ENCODE measurements around the gene AEN.

AEN gene

DNA sequence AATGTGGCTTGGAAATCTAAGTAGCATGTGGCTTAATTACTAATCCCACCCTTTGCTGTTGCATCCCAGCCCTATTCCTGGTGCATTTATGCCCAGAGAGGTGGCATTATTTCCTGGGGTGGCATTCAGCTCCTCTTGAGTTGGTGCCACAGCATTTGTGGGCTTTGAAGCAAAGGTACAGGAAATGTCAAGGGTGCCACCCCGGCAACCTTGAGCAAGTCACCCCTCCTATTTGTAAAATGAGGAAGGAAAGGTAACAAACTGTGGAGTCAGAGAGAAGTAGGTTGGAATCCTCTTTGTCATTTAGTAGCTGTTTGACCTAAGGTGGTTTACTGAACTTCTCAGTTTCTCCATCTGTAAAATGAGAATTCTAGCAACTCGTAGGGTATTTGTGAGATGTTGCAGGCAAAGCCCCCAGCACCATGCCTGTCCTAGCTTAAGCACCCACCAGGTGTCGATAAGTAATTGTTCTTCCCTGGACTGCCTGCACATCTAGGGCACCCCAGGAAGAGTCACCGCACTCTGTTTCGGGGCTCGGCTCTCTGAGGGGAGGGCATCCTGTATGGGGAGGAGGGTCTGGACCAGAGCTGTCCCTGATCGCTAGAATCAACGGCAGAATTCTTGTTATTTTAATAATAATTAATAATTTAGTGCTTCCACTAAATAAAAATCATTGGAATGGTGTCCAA, 34.8 kb downstream of the AEN start:
- no peaks in the 10 kb centered on the region for H3K27me3 ChIP-seq (ENCODE audit: insufficient read depth, low read length)
- H3K4me3 ChIP-seq (ENCODE audit: low read length): no peak overlapping the region
- H3K9me3 ChIP-seq (ENCODE audit: insufficient read depth, low read depth, low read length): no peaks in the 10 kb centered on the region
- no peak overlapping the region for H3K9ac ChIP-seq (ENCODE audit: low read depth, low read length)
- H3K36me3 ChIP-seq (ENCODE audit: insufficient read depth, low read depth, low read length): no peaks in the 10 kb centered on the region
- peaks cover 9% of the 10 kb centered on the region; the same call in 1 of the 2 replicates for H3K4me1 ChIP-seq (ENCODE audit: insufficient read depth, low read length)
- no peak overlapping the region for H3K27ac ChIP-seq (ENCODE audit: low read length)

DNA sequence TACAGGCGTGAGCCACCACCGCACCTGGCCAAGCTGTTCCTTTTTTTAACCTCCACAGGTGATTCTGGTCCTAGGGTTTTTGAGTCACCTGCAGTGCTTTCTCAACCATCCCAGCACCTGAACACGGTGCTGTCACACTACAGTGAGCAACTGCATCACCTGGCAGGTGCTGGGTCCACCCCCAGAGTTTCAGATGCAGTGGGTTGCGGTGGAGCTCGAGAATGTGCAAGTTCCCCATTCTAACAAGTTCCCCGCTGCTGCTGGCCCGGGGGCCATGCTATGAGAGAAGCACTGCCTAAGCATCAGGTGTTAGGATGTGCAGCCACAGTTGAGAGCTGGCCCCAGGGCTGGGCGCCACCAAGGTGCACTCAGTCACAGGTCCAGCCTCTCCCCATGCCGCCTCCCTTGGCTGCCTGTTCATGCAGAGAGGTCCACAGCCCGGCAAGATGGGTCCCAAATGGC, 35.7 kb downstream of the AEN start:
- no peaks in the 10 kb centered on the region for H3K27me3 ChIP-seq (ENCODE audit: insufficient read depth, low read length)
- H3K4me1 ChIP-seq (ENCODE audit: insufficient read depth, low read length): peaks cover 9% of the 10 kb centered on the region; the same call in 1 of the 2 replicates
- no peaks in the 10 kb centered on the region for H3K36me3 ChIP-seq (ENCODE audit: insufficient read depth, low read depth, low read length)
- no peak overlapping the region for H3K4me3 ChIP-seq (ENCODE audit: low read length)
- no peak overlapping the region for H3K27ac ChIP-seq (ENCODE audit: low read length)
- H3K9me3 ChIP-seq (ENCODE audit: insufficient read depth, low read depth, low read length): no peaks in the 10 kb centered on the region
- no peak overlapping the region; the same call in 1 of the 2 replicates for H3K9ac ChIP-seq (ENCODE audit: low read depth, low read length)

DNA sequence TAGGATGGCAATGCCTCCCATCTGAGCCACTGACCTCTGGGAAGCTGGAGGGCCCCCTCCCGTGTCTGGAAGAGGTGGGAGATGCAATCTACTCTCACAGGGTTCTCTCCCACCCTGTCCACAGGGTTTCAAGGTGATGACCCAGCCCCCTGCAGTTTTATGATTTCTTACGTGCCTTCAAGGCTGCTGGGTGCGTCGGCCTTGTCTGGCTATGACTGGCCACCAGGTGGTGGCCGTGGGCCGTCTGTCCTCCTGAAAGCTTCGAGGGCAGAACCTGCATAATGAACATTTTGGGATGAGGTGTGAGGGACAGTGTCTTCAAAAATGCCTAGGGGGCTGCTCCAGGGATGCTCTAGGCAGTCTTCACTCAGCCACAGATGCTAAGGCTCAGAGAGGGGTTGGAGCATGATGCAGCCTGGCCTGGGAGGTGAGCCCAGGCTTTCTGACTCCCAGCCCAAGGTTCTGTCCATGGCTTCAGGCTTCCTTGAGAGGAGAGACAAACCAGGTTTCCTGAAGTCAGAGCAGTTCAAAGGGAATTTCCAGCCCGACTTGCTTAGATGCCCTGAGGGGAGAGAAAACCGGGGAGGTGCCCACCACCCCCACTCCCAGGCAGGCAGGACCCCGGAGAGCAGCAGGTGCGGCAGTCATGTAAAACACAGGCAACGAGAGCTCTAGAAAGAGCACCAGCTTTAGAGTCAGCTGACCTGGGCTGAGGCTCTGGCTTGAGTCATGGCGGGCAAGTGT, 36.4 kb downstream of the AEN start:
- H3K9me3 ChIP-seq (ENCODE audit: insufficient read depth, low read depth, low read length): no peaks in the 10 kb centered on the region
- no peaks in the 10 kb centered on the region for H3K36me3 ChIP-seq (ENCODE audit: insufficient read depth, low read depth, low read length)
- no peak overlapping the region for H3K27ac ChIP-seq (ENCODE audit: low read length)
- H3K4me3 ChIP-seq (ENCODE audit: low read length): no peak overlapping the region
- H3K9ac ChIP-seq (ENCODE audit: low read depth, low read length): no peak overlapping the region
- H3K27me3 ChIP-seq (ENCODE audit: insufficient read depth, low read length): no peaks in the 10 kb centered on the region
- peaks cover 8% of the 10 kb centered on the region; the same call in 1 of the 2 replicates for H3K4me1 ChIP-seq (ENCODE audit: insufficient read depth, low read length)

DNA sequence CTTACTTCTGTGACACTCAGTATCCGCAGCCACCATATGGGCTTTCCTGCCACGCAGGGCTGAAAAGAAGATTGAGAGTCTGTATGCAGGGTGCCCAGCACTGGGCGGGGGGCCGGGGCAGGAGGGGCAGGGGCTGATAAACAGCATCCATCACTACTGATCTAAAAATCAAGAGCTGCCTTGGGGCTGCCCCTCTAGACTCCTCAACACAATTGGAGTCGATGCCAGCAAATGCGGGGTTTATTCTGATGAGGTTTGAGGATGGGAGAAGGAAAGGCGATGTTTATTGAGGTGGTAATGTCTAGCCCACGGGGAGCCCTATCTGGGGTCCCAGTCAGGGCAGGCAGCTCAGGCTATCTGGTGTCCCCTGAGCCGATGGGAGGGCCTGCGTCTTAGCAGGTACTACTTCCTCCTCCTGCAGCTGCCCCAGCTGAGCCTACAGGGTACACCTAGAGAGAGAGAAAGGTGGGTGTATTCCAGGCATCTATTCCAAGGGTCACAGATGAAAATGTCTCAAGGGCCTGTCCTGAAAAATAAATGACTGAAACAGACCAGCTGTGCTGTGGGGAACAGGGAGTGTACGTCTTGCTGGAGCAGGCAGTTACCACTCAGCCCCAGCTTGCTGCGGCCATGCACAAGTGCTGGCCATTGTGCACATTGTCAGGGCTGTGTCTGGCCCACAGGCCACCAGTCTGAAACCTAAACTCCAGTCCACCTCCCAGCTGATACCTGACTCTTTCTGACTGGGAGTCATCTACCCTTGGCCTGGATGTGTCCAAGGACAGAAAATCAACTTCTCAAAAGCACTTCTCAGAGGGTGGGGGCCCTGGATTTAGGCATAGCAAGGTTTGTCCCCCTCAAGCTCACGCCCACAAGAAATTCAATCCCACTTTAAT, 37.2 kb downstream of the AEN start:
- H3K4me3 ChIP-seq (ENCODE audit: low read length): no peak overlapping the region
- H3K27me3 ChIP-seq (ENCODE audit: insufficient read depth, low read length): no peaks in the 10 kb centered on the region
- no peak overlapping the region for H3K9ac ChIP-seq (ENCODE audit: low read depth, low read length)
- H3K27ac ChIP-seq (ENCODE audit: low read length): no peak overlapping the region
- no peaks in the 10 kb centered on the region for H3K9me3 ChIP-seq (ENCODE audit: insufficient read depth, low read depth, low read length)
- H3K4me1 ChIP-seq (ENCODE audit: insufficient read depth, low read length): peaks cover 3% of the 10 kb centered on the region; the same call in 1 of the 2 replicates
- H3K36me3 ChIP-seq (ENCODE audit: insufficient read depth, low read depth, low read length): no peaks in the 10 kb centered on the region

DNA sequence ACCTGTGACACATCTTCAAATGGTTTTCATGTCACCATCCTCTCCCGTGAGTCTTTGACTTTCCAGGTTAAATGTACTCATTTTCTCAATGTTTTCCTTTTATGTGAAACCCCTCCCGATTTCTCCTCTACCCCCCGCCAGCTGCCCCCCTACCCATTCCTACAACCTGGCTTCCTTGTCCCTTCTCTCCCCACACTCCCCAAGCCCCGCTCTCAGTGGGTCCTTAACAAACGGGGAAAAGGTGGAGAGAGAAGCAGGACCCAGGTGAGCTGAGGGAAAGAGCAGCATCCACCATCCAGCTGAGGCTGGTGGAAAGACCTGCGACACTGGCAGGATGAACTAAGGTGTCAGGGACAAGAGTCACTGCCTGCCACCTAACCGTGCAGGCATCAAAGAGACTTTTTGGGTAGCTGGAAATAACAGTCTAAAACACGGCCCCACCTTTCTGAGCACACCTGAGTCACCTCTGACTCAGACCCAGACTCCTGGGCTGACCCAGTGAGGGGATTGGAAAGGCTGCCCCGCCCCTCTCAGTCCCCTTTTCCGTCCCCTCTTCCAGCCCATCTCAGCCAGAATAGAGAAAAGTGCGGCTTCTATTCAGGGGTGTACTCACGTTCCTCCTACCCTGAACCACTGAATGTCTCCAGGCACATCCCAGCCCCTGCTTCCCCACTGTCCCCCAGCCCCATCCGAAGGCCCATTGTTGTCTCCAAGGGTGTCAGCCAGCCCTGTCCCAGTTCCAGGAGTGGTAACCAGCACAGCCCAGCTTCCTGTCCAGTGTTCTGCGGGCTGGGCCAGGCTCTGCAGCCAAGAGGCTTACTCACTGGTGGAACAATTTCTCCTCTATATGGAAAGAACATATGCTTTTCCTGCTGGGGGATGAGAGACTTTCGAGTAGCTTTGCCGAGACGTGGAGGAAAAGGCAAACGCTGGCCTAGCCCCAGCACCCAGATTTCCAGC, 38.1 kb downstream of the AEN start:
- Histone ChIP-seq H3K27me3 (ENCODE audit: insufficient read depth, low read length) (no peaks in the 10 kb centered on the region), H3K4me3 (ENCODE audit: low read length) (no peak overlapping the region), H3K27ac (ENCODE audit: low read length) (no peak overlapping the region), H3K36me3 (ENCODE audit: insufficient read depth, low read depth, low read length) (no peaks in the 10 kb centered on the region), H3K4me1 (ENCODE audit: insufficient read depth, low read length) (peaks cover 3% of the 10 kb centered on the region; the same call in 1 of the 2 replicates), H3K9me3 (ENCODE audit: insufficient read depth, low read depth, low read length) (no peaks in the 10 kb centered on the region), H3K9ac (ENCODE audit: low read depth, low read length) (no peak overlapping the region)

DNA sequence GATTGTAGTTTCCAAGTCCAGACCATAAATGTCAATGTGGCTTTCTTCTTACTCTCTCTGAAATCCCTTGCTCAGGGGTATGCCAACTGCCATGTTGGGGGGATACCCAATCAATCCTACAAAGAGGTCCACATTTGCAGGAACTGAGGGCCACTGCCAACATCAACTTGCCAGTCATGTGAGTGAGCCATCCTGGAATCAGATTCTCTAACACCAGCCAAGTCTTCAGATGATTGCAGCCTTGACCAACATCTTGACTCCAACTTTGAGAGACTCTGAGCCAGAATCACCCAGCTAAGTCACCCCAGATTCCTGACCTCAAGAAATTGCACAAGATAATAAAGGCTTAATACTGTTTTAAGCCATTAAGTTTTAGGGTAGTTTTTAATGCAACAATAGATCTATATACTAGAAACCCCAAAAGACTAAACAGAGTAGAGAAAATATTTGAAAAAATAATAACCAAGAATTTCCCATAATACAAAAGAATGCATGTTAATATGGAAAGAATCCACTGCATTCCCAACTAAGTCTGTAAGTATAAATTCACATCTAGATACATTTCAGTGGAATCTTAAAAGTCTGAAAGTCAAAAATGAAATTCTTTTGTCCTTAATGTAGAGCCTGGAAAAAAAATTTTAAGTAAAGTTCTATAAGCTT, 40.0 kb downstream of the AEN start:
- Histone ChIP-seq H3K27me3 (ENCODE audit: insufficient read depth, low read length) (no peaks in the 10 kb centered on the region), H3K4me1 (ENCODE audit: insufficient read depth, low read length) (peaks cover 3% of the 10 kb centered on the region; the same call in 1 of the 2 replicates), H3K9ac (ENCODE audit: low read depth, low read length) (no peak overlapping the region), H3K36me3 (ENCODE audit: insufficient read depth, low read depth, low read length) (no peaks in the 10 kb centered on the region), H3K4me3 (ENCODE audit: low read length) (no peak overlapping the region), H3K9me3 (ENCODE audit: insufficient read depth, low read depth, low read length) (no peaks in the 10 kb centered on the region), H3K27ac (ENCODE audit: low read length) (no peak overlapping the region)

DNA sequence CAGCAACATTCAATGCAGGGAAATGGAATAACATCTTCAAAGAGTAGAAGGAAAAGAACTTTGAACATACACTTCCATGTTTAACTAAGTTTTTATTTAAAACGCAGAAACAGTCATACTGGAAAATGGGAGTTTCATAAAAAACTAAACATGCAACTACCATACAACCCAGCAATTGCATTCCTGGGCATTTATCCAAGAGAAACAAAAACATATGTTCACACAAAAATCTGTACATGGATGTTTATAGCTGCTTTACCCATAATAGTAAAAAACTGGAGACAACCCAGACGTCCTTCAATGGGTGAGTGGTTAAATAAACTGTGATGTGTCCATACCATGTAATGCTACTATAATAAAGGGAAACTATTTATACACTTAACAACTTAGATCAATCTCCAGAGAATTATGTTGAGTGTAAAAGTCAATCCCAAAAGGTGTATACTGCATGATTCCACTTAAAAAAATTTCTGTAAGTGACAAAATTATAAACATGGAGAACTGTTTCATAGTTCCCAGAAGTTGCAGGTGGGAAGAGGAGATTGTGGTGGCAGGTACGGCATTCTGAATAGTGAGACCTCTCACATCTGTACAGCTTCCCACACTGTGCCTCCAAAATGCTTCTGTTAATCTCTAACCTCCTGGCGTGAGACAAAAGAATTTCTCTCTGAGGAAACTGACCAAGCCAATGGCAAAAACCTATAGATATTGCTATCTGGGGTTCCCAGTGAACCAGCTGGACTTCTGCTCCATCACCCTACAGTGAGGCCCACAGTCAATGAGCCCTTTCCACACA, 40.8 kb downstream of the AEN start:
- Histone ChIP-seq H3K36me3 (ENCODE audit: insufficient read depth, low read depth, low read length) (no peaks in the 10 kb centered on the region), H3K4me1 (ENCODE audit: insufficient read depth, low read length) (peaks cover 3% of the 10 kb centered on the region; the same call in 1 of the 2 replicates), H3K27me3 (ENCODE audit: insufficient read depth, low read length) (no peaks in the 10 kb centered on the region), H3K9ac (ENCODE audit: low read depth, low read length) (no peak overlapping the region), H3K27ac (ENCODE audit: low read length) (no peak overlapping the region), H3K9me3 (ENCODE audit: insufficient read depth, low read depth, low read length) (no peaks in the 10 kb centered on the region), H3K4me3 (ENCODE audit: low read length) (no peak overlapping the region)

DNA sequence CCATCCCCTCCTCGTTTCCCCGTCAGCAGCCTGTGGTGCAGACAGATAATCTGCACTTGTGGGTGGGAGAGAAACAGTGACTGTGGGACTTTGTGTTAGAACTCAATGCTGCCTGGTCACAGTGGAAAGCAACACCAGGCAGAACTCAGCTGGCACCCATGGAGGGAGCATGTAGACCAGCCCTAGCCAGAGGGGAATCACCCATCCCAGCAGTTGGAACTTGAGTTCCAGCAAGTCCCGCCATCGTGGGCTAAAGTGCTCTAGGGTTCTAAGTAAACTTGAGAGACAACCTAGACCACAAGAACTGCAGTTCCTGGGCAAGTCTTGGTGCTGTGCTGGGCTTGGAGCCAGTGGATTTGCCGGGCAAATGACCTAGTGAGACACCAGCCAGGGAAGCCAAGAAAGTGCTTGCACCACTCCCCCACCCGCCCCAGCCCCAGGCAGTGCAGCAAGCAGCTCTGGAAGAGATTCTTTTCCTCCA, 42.0 kb downstream of the AEN start:
- no peak overlapping the region for H3K9ac ChIP-seq (ENCODE audit: low read depth, low read length)
- no peaks in the 10 kb centered on the region for H3K27me3 ChIP-seq (ENCODE audit: insufficient read depth, low read length)
- no peak overlapping the region for H3K4me3 ChIP-seq (ENCODE audit: low read length)
- no peaks in the 10 kb centered on the region for H3K36me3 ChIP-seq (ENCODE audit: insufficient read depth, low read depth, low read length)
- no peaks in the 10 kb centered on the region for H3K9me3 ChIP-seq (ENCODE audit: insufficient read depth, low read depth, low read length)
- no peaks in the 10 kb centered on the region; the same call in 1 of the 2 replicates for H3K4me1 ChIP-seq (ENCODE audit: insufficient read depth, low read length)
- H3K27ac ChIP-seq (ENCODE audit: low read length): no peak overlapping the region

DNA sequence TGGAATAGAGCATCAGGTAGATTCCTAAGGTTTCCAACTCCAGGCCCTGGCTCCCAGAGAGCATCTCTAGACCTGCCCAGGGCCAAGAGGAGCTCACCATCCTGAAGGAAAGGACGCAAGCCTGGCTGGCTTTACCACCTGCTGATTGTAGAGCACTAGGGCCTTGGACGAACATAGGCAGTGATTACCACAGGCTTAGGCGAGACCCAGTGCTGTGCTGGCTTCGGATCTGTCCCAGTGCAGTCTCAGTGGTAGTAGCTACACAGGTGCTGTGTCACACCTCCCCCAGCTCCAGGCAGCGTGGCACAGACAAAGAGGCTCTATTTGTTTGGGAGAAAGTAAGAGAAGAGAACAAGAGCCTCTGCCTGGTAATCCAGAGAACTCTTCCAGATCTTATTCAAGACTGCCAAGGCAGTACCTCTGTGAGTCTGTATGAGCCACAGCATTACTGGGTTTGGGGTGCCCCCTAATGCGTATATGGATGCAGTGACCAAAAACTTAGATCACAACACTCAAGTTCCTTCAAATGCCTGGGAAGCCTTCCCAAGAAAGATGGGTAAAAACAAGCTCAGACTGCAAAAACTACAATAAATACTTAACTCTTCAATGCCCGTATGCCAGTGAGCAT, 43.1 kb downstream of the AEN start:
- Histone ChIP-seq H3K27ac (ENCODE audit: low read length) (no peak overlapping the region), H3K4me1 (ENCODE audit: insufficient read depth, low read length) (no peaks in the 10 kb centered on the region), H3K9ac (ENCODE audit: low read depth, low read length) (no peak overlapping the region), H3K9me3 (ENCODE audit: insufficient read depth, low read depth, low read length) (no peaks in the 10 kb centered on the region), H3K36me3 (ENCODE audit: insufficient read depth, low read depth, low read length) (no peaks in the 10 kb centered on the region), H3K27me3 (ENCODE audit: insufficient read depth, low read length) (no peaks in the 10 kb centered on the region), H3K4me3 (ENCODE audit: low read length) (no peak overlapping the region)

All from iPS-20b (cell line).